Measurements from ENCODE around the gene FXYD3. TPM values are rescaled to one million over a fixed set of nuclear protein-coding genes. Genes with fewer than 3 reads are reported as not detected.
"Not testable (repeated sequence)": the region's sequence is repeated elsewhere in the genome, so short reads cannot be mapped to it uniquely, and the experiment has no call there.

The FXYD3 gene
- total RNA-seq, 1 experiment from 2014 or later: 3.7 TPM

- peak; percentile 91 for DNase-seq (ENCODE audit: low read depth)
Observed at GRCh38 chr19:35124098-35125060, 8.8 kb downstream of the FXYD3 start.

GRCh38 chr19:35125270-35125717 lies 9.7 kb downstream of the FXYD3 start:
- no peak for DNase-seq (ENCODE audit: low read depth)

GRCh38 chr19:35125749-35126623 lies 10.4 kb downstream of the FXYD3 start:
- no peak for DNase-seq (ENCODE audit: low read depth)

- DNase-seq (ENCODE audit: low read depth): no peak
Observed at GRCh38 chr19:35126624-35126959, 11.0 kb downstream of the FXYD3 start.

GRCh38 chr19:35127871-35128270 lies 12.2 kb downstream of the FXYD3 start:
- DNase-seq (ENCODE audit: low read depth): no peak

GRCh38 chr19:35128398-35129057 lies 12.9 kb downstream of the FXYD3 start:
- DNase-seq (ENCODE audit: low read depth): no peak

GRCh38 chr19:35129724-35130274 lies 14.2 kb downstream of the FXYD3 start:
- DNase-seq (ENCODE audit: low read depth): not testable (repeated sequence)

GRCh38 chr19:35130761-35131720 lies 15.4 kb downstream of the FXYD3 start:
- DNase-seq (ENCODE audit: low read depth): no peak

- no peak for DNase-seq (ENCODE audit: low read depth)
Observed at GRCh38 chr19:35132254-35132653, 16.6 kb downstream of the FXYD3 start.

GRCh38 chr19:35133826-35134225 lies 18.2 kb downstream of the FXYD3 start:
- no peak for DNase-seq (ENCODE audit: low read depth)

GRCh38 chr19:35134601-35135242 lies 19.1 kb downstream of the FXYD3 start, which contains the start of gene LGI4:
TSS of gene LGI4 (minus strand) at chr19:35135059. CDS start at chr19:35134680, 379 bp downstream.
- DNase-seq (ENCODE audit: low read depth): no peak

GRCh38 chr19:35135389-35135909 lies 19.8 kb downstream of the FXYD3 start:
- DNase-seq (ENCODE audit: low read depth): peak; percentile 59

- no peak for DNase-seq (ENCODE audit: low read depth)
Observed at GRCh38 chr19:35136231-35136630, 20.6 kb downstream of the FXYD3 start.

- no peak for DNase-seq (ENCODE audit: low read depth)
Observed at GRCh38 chr19:35136977-35137702, 21.5 kb downstream of the FXYD3 start.

- no peak for DNase-seq (ENCODE audit: low read depth)
Observed at GRCh38 chr19:35138305-35138892, 22.8 kb downstream of the FXYD3 start, which contains the start of gene FXYD1. TSS of gene FXYD1 (plus strand) at chr19:35138824. CDS start at chr19:35140080, 1,256 bp downstream.

GRCh38 chr19:35140207-35140961 lies 24.8 kb downstream of the FXYD3 start:
- DNase-seq (ENCODE audit: low read depth): no peak

Data from RPMI7951 (cell line).